Esophagus squamous epithelium (tissue), 5 donors: ENCODE measurements around the gene ADCY5. TPM values are rescaled to one million over a fixed set of nuclear protein-coding genes. Genes with fewer than 3 reads are reported as not detected.

Experiments
- DNase-seq: peaks from one replicate; lab custom pipeline; 2025; lab: John Stamatoyannopoulos, UW
- H3K27ac ChIP-seq, 4 donors: fragments of 200-600 bp; sonication (generic); one replicate each; pipeline ENCODE4 v1.5.1; 2016 to 2019; ENCODE audit warnings: mild to moderate bottlenecking in 1 of 4
- H3K27me3 ChIP-seq, 4 donors: fragments of 200-600 bp; sonication (generic); 1 replicate in 3 of 4; 2 replicates in 1 of 4; pipeline versions ENCODE4 v1.5.1 to v1.6.0; 2017 to 2021; ENCODE audit warnings: antibody characterized with exemption in 1 of 4
- H3K36me3 ChIP-seq, 3 donors: fragments of 200-600 bp; sonication (generic); one replicate each; pipeline ENCODE4 v1.5.1; 2016 to 2019
- H3K4me1 ChIP-seq, 3 donors: fragments of 200-600 bp; sonication (generic); one replicate each; pipeline ENCODE4 v1.5.1; 2017 to 2019
- H3K4me3 ChIP-seq, 4 donors: fragments of 200-600 bp; sonication (generic); 1 replicate in 3 of 4; 2 replicates in 1 of 4; pipeline ENCODE4 v1.5.1; 2016 to 2019; ENCODE audit warnings: mild to moderate bottlenecking in 2 of 4, moderate library complexity in 1 of 4
- H3K9me3 ChIP-seq, 3 donors: fragments of 200-600 bp; sonication (generic); one replicate each; pipeline ENCODE4 v1.5.1; 2016 to 2019
- CTCF ChIP-seq, 6 experiments: fragments of 450-650 bp in 4 of 6; fragments of 200-600 bp in 2 of 6; sonication (generic) in 2 of 6; IDR thresholded peaks; one replicate each; pipeline ENCODE4 v1.5.1; 2016 to 2019; ENCODE audit warnings: antibody characterized with exemption in 6 of 6, mild to moderate bottlenecking in 4 of 6, moderate library complexity in 4 of 6
- POLR2A ChIP-seq, 4 donors: fragments of 450-650 bp; IDR thresholded peaks; one replicate each; pipeline ENCODE4 v1.6.1; 2017; ENCODE audit warnings: antibody characterized with exemption in 4 of 4, mild to moderate bottlenecking in 4 of 4, moderate library complexity in 3 of 4
- WGBS, 2 donors: methylation state at CpG; one replicate each; pipeline ENCODE4 v1.1.5; 2018; 5-methylcytosine and 5-hydroxymethylcytosine counted together
- intact Hi-C: fragments of 100-400 bp; cut with DNase I; formaldehyde crosslinking; loops from one replicate; pipeline ENCODE4 v1.15.0; 2022
- total RNA-seq, 4 donors: library from RNA; depleted of rRNA; stranded (reverse); fragments of >200 nt; gene quantifications; one replicate each; pipeline ENCODE4 v1.1.0, GENCODE V29; 2016
- donor health status: DM: yes; HTN: yes; CAD: no.

The ADCY5 gene
- total RNA-seq, 4 donors from 2014 or later: 0.72 to 17.4 (median 5.3) TPM

- Histone ChIP-seq H3K36me3 (no peaks in the 10 kb centered on the region), H3K27ac (peak overlapping the region; percentile 32 to 86 (median 61)), H3K4me1 (peaks cover 0 to 13% (median 0%) of the 10 kb centered on the region in 3 donors), H3K4me3 (peak overlapping the region in 1 of 4 donors; percentile 6), H3K27me3 (no peaks in the 10 kb centered on the region), H3K9me3 (no peaks in the 10 kb centered on the region)
- 63 to 65% methylated on average over 6 of the region's 6 CpGs for WGBS, 2 donors
- DNase-seq: no peak
- intact Hi-C loops: no loop called here
- no peak for TF ChIP-seq POLR2A (IDR thresholded peaks at IDR 0.05)
- no peak for TF ChIP-seq CTCF (IDR thresholded peaks at IDR 0.05)
These were observed 15.9 kb downstream of the ADCY5 start for GRCh38 chr3:123432832-123433523.

GRCh38 chr3:123431658-123432324 lies 17.1 kb downstream of the ADCY5 start:
- no peak for TF ChIP-seq CTCF (IDR thresholded peaks at IDR 0.05)
- no peak for TF ChIP-seq POLR2A (IDR thresholded peaks at IDR 0.05)
- Histone ChIP-seq H3K36me3 (no peaks in the 10 kb centered on the region), H3K4me1 (peaks cover 0 to 15% (median 0%) of the 10 kb centered on the region in 3 donors), H3K27me3 (no peaks in the 10 kb centered on the region), H3K4me3 (no peak overlapping the region), H3K27ac (peak overlapping the region in 3 of 4 donors; percentile 49 to 73 (median 56)), H3K9me3 (no peaks in the 10 kb centered on the region)
- intact Hi-C loops: no loop called here
- 64 to 90% methylated on average over 10 of the region's 10 CpGs for WGBS, 2 donors
- no peak for DNase-seq

- DNase-seq: no peak
- no peaks in the 10 kb centered on the region for H3K9me3 ChIP-seq
- intact Hi-C loops: no loop called here
- H3K4me1 ChIP-seq: peaks cover 0 to 17% (median 0%) of the 10 kb centered on the region in 3 donors
- H3K36me3 ChIP-seq: no peaks in the 10 kb centered on the region
- H3K27me3 ChIP-seq: no peaks in the 10 kb centered on the region
- peak overlapping the region in 3 of 4 donors; percentile 33 to 56 (median 49) for H3K27ac ChIP-seq
- no peak overlapping the region for H3K4me3 ChIP-seq
- WGBS, 2 donors: 79 to 91% methylated on average over 2 to 5 of the region's 5 CpGs
- TF ChIP-seq POLR2A (IDR thresholded peaks at IDR 0.05) (no peak), CTCF (IDR thresholded peaks at IDR 0.05) (no peak)
These were observed 17.8 kb downstream of the ADCY5 start for GRCh38 chr3:123431007-123431657.

- H3K27ac ChIP-seq: peak overlapping the region in 2 of 4 donors; percentile 32 to 33
- H3K36me3 ChIP-seq: no peaks in the 10 kb centered on the region
- intact Hi-C loops: no loop called here
- no peak for DNase-seq
- no peak overlapping the region for H3K4me3 ChIP-seq
- peaks cover 0 to 24% (median 3%) of the 10 kb centered on the region in 3 donors for H3K4me1 ChIP-seq
- no peaks in the 10 kb centered on the region for H3K9me3 ChIP-seq
- WGBS, 2 donors: 77 to 84% methylated on average over 5 to 10 of the region's 11 CpGs
- no peak for TF ChIP-seq POLR2A (IDR thresholded peaks at IDR 0.05)
- H3K27me3 ChIP-seq: no peaks in the 10 kb centered on the region
These were observed 18.6 kb downstream of the ADCY5 start for GRCh38 chr3:123430266-123430665.

GRCh38 chr3:123429362-123430125 lies 19.3 kb downstream of the ADCY5 start:
- no peaks in the 10 kb centered on the region for H3K9me3 ChIP-seq
- peaks cover 4 to 32% (median 7%) of the 10 kb centered on the region in 3 donors for H3K4me1 ChIP-seq
- TF ChIP-seq POLR2A (IDR thresholded peaks at IDR 0.05) (no peak), CTCF (IDR thresholded peaks at IDR 0.05) (no peak)
- no peak for DNase-seq
- no peaks in the 10 kb centered on the region for H3K27me3 ChIP-seq
- 70 to 80% methylated on average over 1 to 2 of the region's 10 CpGs for WGBS, 2 donors
- H3K36me3 ChIP-seq: no peaks in the 10 kb centered on the region
- H3K27ac ChIP-seq: peak overlapping the region in 2 of 4 donors; percentile 32 to 33
- H3K4me3 ChIP-seq: no peak overlapping the region
- intact Hi-C loops: no loop called here
